GM18498 (cell line): ENCODE measurements around the gene RBBP4.
"Not testable (repeated sequence)": the region's sequence is repeated elsewhere in the genome, so short reads cannot be mapped to it uniquely, and the experiment has no call there.

Experiments
- ATAC-seq: cut with Tn5 transposase; IDR thresholded peaks from one replicate; pipeline ENCODE4 v1.9.1; 2021; ENCODE audit warnings: mild to moderate bottlenecking, moderate library complexity; ENCODE audit not compliant: unreplicated experiment

Gene RBBP4

GRCh38 chr1:32685498-32685897 is 34.5 kb downstream of the RBBP4 start:
- no peak for ATAC-seq

- no peak for ATAC-seq
Observed at GRCh38 chr1:32686387-32686786, 35.4 kb downstream of the RBBP4 start.

GRCh38 chr1:32693455-32694174 is 42.6 kb downstream of the RBBP4 start:
- no peak for ATAC-seq

- no peak for ATAC-seq
Observed at GRCh38 chr1:32695098-32695904, 44.3 kb downstream of the RBBP4 start.

DNA sequence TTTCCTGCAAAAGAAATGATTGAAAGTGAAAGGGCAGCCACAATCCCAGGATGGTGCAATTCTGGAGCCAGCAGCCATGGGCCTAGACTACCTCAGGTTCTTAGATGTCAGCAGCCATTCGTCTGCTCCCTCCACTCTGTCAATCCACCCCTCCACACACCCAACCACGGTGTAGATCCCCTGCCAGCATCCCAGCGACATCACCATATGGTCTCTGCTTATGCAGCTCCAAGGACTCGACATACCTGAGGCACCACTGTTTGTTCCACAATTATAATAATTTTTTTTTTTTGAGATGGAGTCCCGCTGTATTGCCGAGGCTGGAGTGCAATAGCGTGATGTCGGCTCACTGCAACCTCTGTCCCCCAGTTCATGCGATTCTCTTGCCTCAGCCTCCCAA is 45.0 kb downstream of the RBBP4 start:
- ATAC-seq: no peak

GRCh38 chr1:32696996-32697395 is 46.0 kb downstream of the RBBP4 start:
- not testable (repeated sequence) for ATAC-seq

- no peak for ATAC-seq
Observed at GRCh38 chr1:32701421-32701911, 50.5 kb downstream of the RBBP4 start.

- no peak for ATAC-seq
Observed at GRCh38 chr1:32701951-32702598, 51.1 kb downstream of the RBBP4 start.

DNA sequence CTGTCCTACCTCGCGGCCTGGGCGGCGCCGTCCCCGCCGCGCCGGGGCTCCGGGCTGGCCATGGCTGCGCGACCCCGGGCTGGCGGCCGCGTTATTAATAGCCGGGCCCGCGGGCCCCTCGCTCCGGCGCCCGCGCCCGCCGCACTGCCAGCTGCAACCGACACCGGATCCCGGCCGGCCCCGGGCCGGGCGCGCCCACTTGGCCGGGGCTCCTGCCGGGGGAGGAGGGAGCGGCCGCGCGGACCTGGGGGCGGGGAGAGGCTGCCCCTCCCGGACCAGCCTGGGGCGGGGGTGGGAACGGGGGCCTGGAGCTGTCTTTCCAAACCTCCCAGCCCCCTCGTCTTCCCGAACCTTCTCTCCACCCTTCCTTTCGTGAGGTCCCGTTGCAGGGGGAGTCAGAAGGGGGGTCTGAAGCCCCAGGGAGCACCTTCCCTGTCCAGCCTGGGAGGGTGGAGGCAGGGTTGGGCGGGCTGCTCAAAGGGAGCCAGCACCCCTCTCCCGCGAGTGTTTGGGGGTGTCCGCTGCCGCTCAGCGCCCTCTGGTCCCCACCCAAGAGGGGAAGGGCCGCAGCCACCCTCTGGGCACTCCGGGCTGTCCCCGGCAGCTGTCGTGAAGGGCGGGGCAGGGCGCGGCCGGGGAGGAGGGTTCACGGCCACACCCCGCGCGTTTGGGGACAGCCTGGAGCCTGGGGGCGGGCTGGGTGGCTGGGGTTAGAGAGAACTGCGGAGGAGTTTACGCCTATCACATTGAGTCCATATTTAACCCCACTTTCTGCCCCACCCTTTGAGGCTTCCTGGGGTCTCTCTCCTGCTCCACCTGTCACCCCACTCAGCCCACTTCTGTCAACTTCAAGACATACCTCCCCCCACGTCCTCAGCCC is 51.8 kb downstream of the RBBP4 start, which contains the start of gene SYNC:
Gene SYNC (minus strand): TSS at position 172 of the 880 bp plus-strand sequence. CDS start 110 bp downstream, at position 62.
- ATAC-seq: no peak

DNA sequence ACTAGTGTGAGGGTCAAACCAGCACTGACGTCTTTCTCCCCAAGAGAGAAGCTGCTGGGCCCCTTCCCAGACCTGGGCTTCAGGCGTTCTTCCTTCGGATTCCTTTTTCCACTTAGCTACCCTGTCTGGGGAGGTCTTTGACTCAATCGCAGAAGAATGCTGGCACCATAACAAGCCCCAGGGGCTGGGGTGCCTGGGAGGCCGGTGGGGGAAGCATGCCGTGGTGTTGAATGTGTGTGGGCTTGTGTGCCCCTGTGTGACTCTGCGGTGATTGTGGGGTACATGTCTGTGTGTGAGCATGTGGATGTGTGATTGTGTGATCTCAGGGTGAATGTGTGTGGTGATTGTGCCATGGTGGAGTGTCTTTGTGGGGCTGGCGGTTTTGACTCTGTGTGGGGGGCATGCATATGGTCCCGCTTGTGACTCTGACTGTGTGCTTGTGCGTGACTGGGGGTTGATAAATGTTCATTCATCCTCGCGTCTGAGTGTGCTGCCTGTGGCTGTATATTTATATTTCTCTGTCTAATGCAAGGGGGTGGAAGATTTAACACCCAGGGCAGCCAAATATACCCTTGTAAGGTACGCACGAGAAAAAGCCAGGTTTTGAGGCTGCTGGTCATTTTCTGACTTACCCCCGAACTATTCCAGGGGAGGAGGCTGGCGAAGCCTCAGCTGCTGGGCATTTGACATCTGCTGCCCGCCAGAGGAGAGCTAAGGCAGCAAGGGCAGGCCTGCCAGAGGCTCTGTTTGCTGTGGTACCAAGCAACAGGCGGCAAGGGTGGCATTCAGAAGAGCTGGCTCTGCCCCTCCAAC is 52.7 kb downstream of the RBBP4 start:
- ATAC-seq: no peak

DNA sequence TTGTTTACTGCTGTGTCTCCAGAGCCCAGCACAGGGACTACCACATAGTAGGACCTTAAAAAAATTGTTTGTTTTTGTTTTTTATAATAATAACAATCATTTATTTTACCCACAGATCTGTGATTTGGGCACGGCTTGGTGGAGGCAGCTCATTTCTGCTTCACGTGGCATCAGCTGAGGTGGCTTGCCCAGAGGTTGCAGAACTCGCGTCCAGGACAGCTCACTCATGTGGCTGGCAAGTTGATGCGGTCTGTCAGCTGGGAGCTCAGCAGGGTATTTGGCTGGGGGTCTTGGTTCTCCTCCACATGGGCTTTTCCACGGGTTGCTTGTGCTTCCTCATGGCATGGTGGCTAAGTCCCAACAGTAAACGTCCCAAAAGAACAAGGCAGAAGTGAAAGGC is 54.5 kb downstream of the RBBP4 start:
- ATAC-seq: no peak

GRCh38 chr1:32706491-32706890 is 55.5 kb downstream of the RBBP4 start:
- no peak for ATAC-seq

DNA sequence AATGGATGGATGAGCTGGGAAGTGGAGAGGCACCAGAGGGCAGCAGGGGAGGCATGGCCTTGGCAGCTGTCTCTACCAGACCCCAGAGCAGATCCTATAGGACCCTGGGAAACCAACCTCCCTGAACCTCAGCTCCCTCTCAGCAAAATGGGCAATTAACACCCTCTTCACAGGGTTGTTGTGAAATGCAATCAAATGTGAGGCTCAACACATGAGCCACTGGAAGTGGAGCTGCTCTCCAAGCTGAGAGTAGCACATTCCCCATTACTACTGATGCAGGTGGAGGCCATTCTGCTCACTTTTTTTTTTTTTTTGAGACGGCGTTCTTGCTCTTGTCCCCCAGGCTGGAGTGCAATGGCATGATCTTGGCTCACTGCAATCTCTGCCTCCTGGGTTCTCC is 58.1 kb downstream of the RBBP4 start:
- no peak for ATAC-seq

DNA sequence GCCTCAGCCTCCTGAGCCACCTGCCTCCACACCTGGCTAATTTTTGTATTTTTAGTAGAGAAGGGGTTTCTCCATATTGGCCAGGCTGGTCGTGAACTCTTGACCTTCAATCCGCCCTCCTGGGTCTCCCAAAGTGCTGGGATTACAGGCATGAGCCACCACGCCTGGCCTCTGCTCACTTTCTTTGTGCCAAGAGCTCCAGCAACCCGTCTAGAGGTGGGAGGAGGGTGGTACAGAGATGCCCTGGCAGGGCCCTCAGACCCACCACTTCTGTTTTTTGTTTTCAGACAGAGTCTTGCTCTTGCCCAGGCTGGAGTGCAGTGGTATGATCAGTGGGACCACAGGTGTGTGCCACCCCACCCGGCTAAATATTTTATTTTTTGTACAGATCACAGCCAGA is 58.5 kb downstream of the RBBP4 start:
- no peak for ATAC-seq

- ATAC-seq: not testable (repeated sequence)
Observed at GRCh38 chr1:32711221-32711620, 60.2 kb downstream of the RBBP4 start.

- no peak for ATAC-seq
Observed at GRCh38 chr1:32713081-32713480, 62.1 kb downstream of the RBBP4 start.

GRCh38 chr1:32714277-32714676 is 63.3 kb downstream of the RBBP4 start:
- ATAC-seq: no peak

DNA sequence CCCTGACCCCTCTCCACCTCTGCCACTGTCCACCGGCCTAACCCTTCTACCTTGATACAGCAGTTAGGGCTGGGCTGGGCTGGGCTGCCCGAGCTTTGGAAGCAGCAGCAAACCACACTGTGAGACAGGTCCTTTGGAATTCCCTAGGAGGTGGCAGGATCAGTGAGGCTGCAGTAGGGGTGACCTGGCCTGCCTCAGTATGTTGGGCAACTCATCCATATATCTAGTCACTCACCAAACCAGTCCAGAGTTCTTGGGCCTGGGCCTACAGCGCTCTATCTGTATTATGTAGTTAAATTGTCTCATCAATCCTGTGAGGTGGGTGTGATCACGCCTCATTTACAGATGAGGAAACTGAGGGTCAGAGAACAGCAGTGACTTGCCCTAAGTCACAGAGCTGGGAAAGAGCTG is 64.9 kb downstream of the RBBP4 start:
- ATAC-seq: no peak

DNA sequence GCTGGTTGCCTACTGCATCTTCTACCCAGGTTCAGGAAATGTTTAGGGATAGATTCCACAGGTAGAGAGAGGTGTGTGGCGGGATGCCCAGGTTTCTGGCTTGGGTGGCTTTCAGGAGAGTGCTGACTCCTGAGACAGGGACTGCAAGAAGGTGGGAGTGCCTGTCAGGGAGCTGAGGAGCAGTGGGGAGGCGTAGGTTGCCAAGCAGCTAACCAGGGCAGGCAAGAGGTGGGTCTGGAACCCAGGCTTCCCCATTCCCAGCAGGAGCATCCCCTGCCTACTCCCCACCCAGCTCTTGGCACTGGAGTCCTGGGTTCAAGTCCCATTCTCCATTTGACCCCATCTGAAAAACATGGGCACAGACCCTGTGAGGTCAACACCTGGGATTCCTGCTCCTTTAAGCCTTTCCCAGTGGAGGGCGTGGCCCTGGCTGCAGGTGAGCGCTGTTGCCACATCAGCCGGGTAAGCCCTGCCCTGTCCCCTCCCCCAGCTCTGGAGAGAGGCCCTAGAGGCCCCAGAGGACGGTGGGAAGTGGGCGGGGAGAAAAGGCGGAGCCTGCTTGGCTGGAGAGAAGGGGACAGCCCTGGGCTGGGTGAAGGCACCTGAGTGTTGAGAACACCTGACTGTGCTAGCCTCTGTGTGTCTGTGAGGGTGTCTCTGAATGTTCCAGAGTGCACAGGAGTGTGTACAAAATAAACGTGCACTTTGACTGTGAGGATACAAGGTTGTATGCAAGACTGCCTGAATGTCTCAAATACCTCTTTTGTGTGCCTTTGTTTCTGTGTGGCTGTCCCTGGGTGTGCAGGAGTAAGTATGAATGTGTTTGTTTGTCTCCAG is 65.5 kb downstream of the RBBP4 start:
- ATAC-seq: no peak
